GM12891 (cell line): ENCODE results near the gene TENM3.

ENCODE experiments used
- POLR2A ChIP-seq: IDR thresholded peaks from 2 replicates; pipeline ENCODE4 v1.6.1; 2011; ENCODE audit warnings: low read depth, low read length, control low read depth
- POLR2AphosphoS5 ChIP-seq: IDR thresholded peaks from 2 replicates; pipeline ENCODE4 v1.6.1; 2011; ENCODE audit warnings: low read depth, low read length, control low read depth

DNA sequence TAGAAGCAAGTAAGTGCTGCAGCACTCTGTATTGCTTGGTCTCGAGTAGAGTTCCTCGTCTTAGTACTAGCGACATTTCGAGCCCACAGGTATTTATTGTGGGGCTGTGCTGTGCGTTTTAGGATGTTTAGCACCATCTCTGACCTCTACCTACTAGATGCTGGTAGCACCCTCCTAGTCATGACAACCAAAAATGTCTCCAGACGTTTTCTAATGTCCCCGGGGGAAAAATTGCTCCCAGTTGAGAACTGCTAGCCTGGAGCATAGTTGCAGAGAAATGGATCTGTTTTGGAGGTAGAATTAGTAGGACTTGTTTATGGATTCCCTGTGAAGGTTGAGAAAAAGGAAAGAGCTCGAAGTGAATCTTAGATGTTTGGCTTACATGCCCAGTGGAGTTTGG, 287.2 kb downstream of the TENM3 start:
- no peak for TF ChIP-seq POLR2AphosphoS5
- TF ChIP-seq POLR2A: no peak
